Pulmonary artery endothelial cell (primary cell): ENCODE data around the gene SERPINB12. TPM values are rescaled to one million over a fixed set of nuclear protein-coding genes. Genes with fewer than 3 reads are reported as not detected.
A peak's percentile ranks its signal among the peaks of the same experiment; 100 is the strongest.

ENCODE experiments used
- DNase-seq: peaks from one replicate; pipeline ENCODE4 v3.0.0-alpha.2; 2011; ENCODE audit warnings: low read depth, low spot score
- total RNA-seq: library from RNA; depleted of rRNA; stranded (reverse); fragments of >200 nt; gene quantifications from 2 replicates; pipeline ENCODE4 v1.2.3, GENCODE V29; 2014

Gene SERPINB12
- total RNA-seq = not detected in 2 replicates

- DNase-seq = no peak
These were observed at the start of gene SERPINB12 for GRCh38 chr18:63542069-63542468. Gene SERPINB12 (plus strand): TSS chr18:63542369. CDS start chr18:63556160, 13,791 bp downstream.

- no peak for DNase-seq
These were observed 49.3 kb upstream of the SERPINB12 start for GRCh38 chr18:63492851-63493250.

- DNase-seq = no peak
These were observed 46.5 kb upstream of the SERPINB12 start for GRCh38 chr18:63495675-63496074.

- no peak for DNase-seq
These were observed 36.4 kb upstream of the SERPINB12 start for GRCh38 chr18:63505566-63506335.

- DNase-seq = no peak
These were observed 35.9 kb upstream of the SERPINB12 start for GRCh38 chr18:63506336-63506646.

GRCh38 chr18:63508596-63508995, 33.6 kb upstream of the SERPINB12 start:
- DNase-seq = no peak

- DNase-seq = no peak
These were observed 30.9 kb upstream of the SERPINB12 start for GRCh38 chr18:63511285-63511684.

- no peak for DNase-seq
These were observed 27.8 kb upstream of the SERPINB12 start for GRCh38 chr18:63514326-63514725.

GRCh38 chr18:63514888-63515678, 27.1 kb upstream of the SERPINB12 start:
- no peak for DNase-seq

- DNase-seq = no peak
These were observed 26.4 kb upstream of the SERPINB12 start for GRCh38 chr18:63515801-63516200.

- DNase-seq = peak; percentile 17
These were observed 23.8 kb upstream of the SERPINB12 start for GRCh38 chr18:63518178-63519012.

GRCh38 chr18:63520053-63520685, 22.0 kb upstream of the SERPINB12 start:
- no peak for DNase-seq

- DNase-seq = no peak
These were observed 18.5 kb upstream of the SERPINB12 start for GRCh38 chr18:63523660-63524059.

- no peak for DNase-seq
These were observed 14.9 kb upstream of the SERPINB12 start for GRCh38 chr18:63527251-63527650.

GRCh38 chr18:63528863-63529492, 13.2 kb upstream of the SERPINB12 start:
- no peak for DNase-seq

- DNase-seq = no peak
These were observed 9.7 kb upstream of the SERPINB12 start for GRCh38 chr18:63532471-63532870.

- DNase-seq = no peak
These were observed 7.6 kb upstream of the SERPINB12 start for GRCh38 chr18:63534615-63535014.

GRCh38 chr18:63539904-63540510, 2.2 kb upstream of the SERPINB12 start:
- DNase-seq = no peak

- no peak for DNase-seq
These were observed 1.8 kb downstream of the SERPINB12 start for GRCh38 chr18:63544017-63544416.

GRCh38 chr18:63545000-63545399, 2.8 kb downstream of the SERPINB12 start:
- no peak for DNase-seq

GRCh38 chr18:63550068-63550467, 7.9 kb downstream of the SERPINB12 start:
- DNase-seq = no peak
